ENCODE measurements around the gene AMER3. TPM values are rescaled to one million over a fixed set of nuclear protein-coding genes. Genes with fewer than 3 reads are reported as not detected.

The AMER3 gene
- total and polyA plus RNA-seq, 10 of the 15 experiments (the other 5 are each of a cell fraction or from before 2014, with no cell fraction given), result not detected

- in situ Hi-C loops (cut with MboI) (no loop called here), intact Hi-C loops (cut with micrococcal nuclease; ENCODE audit: unreplicated experiment) (no loop called here)
- ChIA-PET POLR2A (no interaction called here), RAD21 (ENCODE audit: unreplicated experiment) (no interaction called here), SMC1A (ENCODE audit: uncharacterized antibody, unreplicated experiment) (no interaction called here), CTCF (no interaction called here)
- no peak for DNase-seq (ENCODE audit: low read depth, low spot score)
- BruUV-seq (replicated peaks), result no TSS peak
- no peaks in the 10 kb centered on the region for H4K20me1 ChIP-seq (ENCODE audit: control insufficient read depth, insufficient read depth)
- TF ChIP-seq ZNF687 (IDR thresholded peaks at IDR 0.05) (no peak), SMAD5 (IDR thresholded peaks at IDR 0.05; ENCODE audit: low read depth) (no peak), ZNF622 (IDR thresholded peaks at IDR 0.05) (no peak), KDM1A (IDR thresholded peaks at IDR 0.05; ENCODE audit: borderline replicate concordance) (no peak), BCL3 (IDR thresholded peaks at IDR 0.05; ENCODE audit: borderline replicate concordance, insufficient read depth, low read depth, low read length, poor library complexity, severe bottlenecking) (no peak), RCOR1 (conservative IDR thresholded peaks at IDR 0.05; ENCODE audit: low read depth, low read length) (no peak), ZBED1 (IDR thresholded peaks at IDR 0.05; ENCODE audit: borderline replicate concordance) (no peak), ZNF207 (IDR thresholded peaks at IDR 0.05; ENCODE audit: borderline replicate concordance) (no peak), IRF5 (IDR thresholded peaks at IDR 0.05; ENCODE audit: borderline replicate concordance) (no peak), PAX5 (IDR thresholded peaks at IDR 0.05; ENCODE audit: borderline replicate concordance, low read depth, low read length) (no peak), MTA3 (IDR thresholded peaks at IDR 0.05; ENCODE audit: borderline replicate concordance, low read length) (no peak), WRNIP1 (IDR thresholded peaks at IDR 0.05; ENCODE audit: borderline replicate concordance, low read depth, low read length) (no peak), IKZF2 (IDR thresholded peaks at IDR 0.05) (no peak), IRF4 (IDR thresholded peaks at IDR 0.05; ENCODE audit: low read depth, low read length) (no peak), RAD21 (IDR thresholded peaks at IDR 0.05; ENCODE audit: insufficient read depth, low read depth, low read length) (no peak), MXI1 (IDR thresholded peaks at IDR 0.05; ENCODE audit: low read depth, low read length) (no peak)
- H3K4me1 ChIP-seq (ENCODE audit: control insufficient read depth, insufficient read depth, low read length), result no peaks in the 10 kb centered on the region
- no peak overlapping the region for H3K4me2 ChIP-seq (ENCODE audit: control insufficient read depth, insufficient read depth)
- no peak overlapping the region for H3K4me3 ChIP-seq
- H3K79me2 ChIP-seq (ENCODE audit: control insufficient read depth, insufficient read depth, low read length), result no peaks in the 10 kb centered on the region
- H3K9me3 ChIP-seq (replicated peaks; ENCODE audit: control insufficient read depth, insufficient read depth, low read length), result no peaks in the 10 kb centered on the region
- H3K36me3 ChIP-seq (ENCODE audit: control insufficient read depth in 2 of 2, insufficient read depth in 2 of 2, low read length in 1 of 2), result no peaks in the 10 kb centered on the region
- H3K27ac ChIP-seq (ENCODE audit: control insufficient read depth, insufficient read depth), result no peak overlapping the region
- FAIRE-seq, result no peak
- no peak overlapping the region for H2AFZ ChIP-seq (ENCODE audit: control insufficient read depth, low read depth, low read length)
- no peak overlapping the region for H3K9ac ChIP-seq (ENCODE audit: control insufficient read depth, insufficient read depth, low read length)
- peaks cover 0 to 1% of the 10 kb centered on the region in 2 experiments; a peak in 2 of 4 replicates for H3K27me3 ChIP-seq (replicated peaks in 1 of 2; ENCODE audit: control insufficient read depth in 2 of 2, insufficient read depth in 2 of 2, low read length in 1 of 2)
- WGBS (ENCODE audit: insufficient coverage, insufficient replicate concordance, low lambda C conversion rate, missing lambda C conversion rate), result 23% methylated on average over 20 of the region's 22 CpGs
- no peak for ATAC-seq
Observed at GRCh38 chr2:130762910-130763385, 7.6 kb downstream of the AMER3 start.
